Karpas-422 (cell line): ENCODE results near the gene OR2H2. TPM values are rescaled to one million over a fixed set of nuclear protein-coding genes. Genes with fewer than 3 reads are reported as not detected.
A peak's percentile ranks its signal among the peaks of the same experiment; 100 is the strongest.

Experiments
- DNase-seq: peaks from one replicate; pipeline ENCODE4 v3.0.0-alpha.2; 2015
- H2AFZ ChIP-seq: fragments of 200-600 bp; sonication (generic); 2 replicates; pipeline ENCODE4 v1.6.1; 2014; ENCODE audit warnings: antibody characterized with exemption, low read length, mixed read lengths
- H3K27ac ChIP-seq: fragments of 200-600 bp; sonication (generic); 2 replicates; pipeline ENCODE4 v1.5.1; 2014; ENCODE audit warnings: mild to moderate bottlenecking, low read length, moderate library complexity
- H3K27me3 ChIP-seq: fragments of 200-600 bp; sonication (generic); 2 replicates; pipeline ENCODE4 v1.6.1; 2014; ENCODE audit warnings: low read length, mixed read lengths
- H3K36me3 ChIP-seq: fragments of 200-600 bp; sonication (generic); 2 replicates; pipeline ENCODE4 v1.6.1; 2014; ENCODE audit warnings: low read length, mixed read lengths; ENCODE audit not compliant: insufficient read depth
- H3K4me1 ChIP-seq: fragments of 200-600 bp; sonication (generic); 2 replicates; pipeline ENCODE4 v1.6.1; 2014; ENCODE audit warnings: mild to moderate bottlenecking, low read length, mixed read lengths
- H3K4me2 ChIP-seq: fragments of 200-600 bp; sonication (generic); 2 replicates; pipeline ENCODE4 v1.6.1; 2014; ENCODE audit warnings: low read length, low read depth, mild to moderate bottlenecking; ENCODE audit not compliant: poor library complexity, severe bottlenecking
- H3K4me3 ChIP-seq: fragments of 200-600 bp; sonication (generic); 2 replicates; pipeline ENCODE4 v1.5.1; 2014; ENCODE audit warnings: mild to moderate bottlenecking, antibody characterized with exemption, low read length, mixed read lengths
- H3K79me2 ChIP-seq: fragments of 200-600 bp; sonication (generic); 2 replicates; pipeline ENCODE4 v1.6.1; 2014; ENCODE audit warnings: mild to moderate bottlenecking, low read length, mixed read lengths
- H3K9ac ChIP-seq: fragments of 200-600 bp; sonication (generic); 2 replicates; pipeline ENCODE4 v1.6.0; 2014; ENCODE audit warnings: low read length
- H3K9me2 ChIP-seq: fragments of 200-600 bp; sonication (generic), shearing (Covaris generic); replicated peaks from 2 replicates; pipeline ENCODE4 v1.6.0; 2014; ENCODE audit warnings: mild to moderate bottlenecking, low read length, moderate library complexity; ENCODE audit not compliant: insufficient read depth
- H3K9me3 ChIP-seq: fragments of 300-700, 200-600 bp; sonication (generic); 2 replicates; pipeline ENCODE4 v1.6.1; 2014; ENCODE audit warnings: low read length, mixed read lengths
- H4K20me1 ChIP-seq: fragments of 200-600 bp; sonication (generic); 2 replicates; pipeline ENCODE4 v1.6.1; 2014; ENCODE audit warnings: mild to moderate bottlenecking, antibody characterized with exemption, low read length, low read depth; ENCODE audit not compliant: insufficient read depth
- total RNA-seq: library from RNA; depleted of rRNA; stranded (reverse); fragments of >200 nt; shearing (Covaris generic); gene quantifications from 2 replicates; pipeline ENCODE4 v1.2.3, GENCODE V29; 2014; ENCODE audit warnings: low replicate concordance

The OR2H2 gene
- total RNA-seq, 1 experiment from 2014 or later = not detected

DNA sequence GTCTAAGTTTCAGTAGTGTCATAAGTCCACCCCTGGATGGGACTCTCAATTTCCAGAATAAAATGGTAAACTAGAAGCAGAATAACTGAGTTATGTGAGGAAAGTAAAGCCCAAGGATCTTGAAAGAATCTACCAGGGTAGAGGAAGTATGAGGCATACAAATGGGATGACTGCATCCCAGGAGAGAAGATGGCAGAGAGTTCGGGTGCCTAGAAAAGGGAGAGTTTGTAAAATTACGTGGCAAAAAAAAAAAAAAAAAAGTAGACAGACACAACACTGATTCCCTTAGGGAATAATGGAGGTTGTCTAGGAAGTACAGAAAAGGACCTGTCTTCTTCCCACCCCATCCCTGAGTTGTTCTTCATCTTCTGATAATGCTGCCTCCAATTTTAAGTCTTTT, 44.6 kb downstream of the OR2H2 start:
- Histone ChIP-seq H2AFZ (no peak overlapping the region), H3K9me2 (no peaks in the 10 kb centered on the region), H3K9ac (no peak overlapping the region), H3K9me3 (no peaks in the 10 kb centered on the region), H3K4me1 (peaks cover 39% of the 10 kb centered on the region), H3K4me2 (peak overlapping the region; percentile 85), H4K20me1 (peaks cover 3% of the 10 kb centered on the region; the same call in 1 of the 2 replicates), H3K4me3 (no peak overlapping the region), H3K27ac (no peak overlapping the region), H3K79me2 (no peaks in the 10 kb centered on the region), H3K27me3 (no peaks in the 10 kb centered on the region; the same call in 1 of the 2 replicates), H3K36me3 (no peaks in the 10 kb centered on the region)
- no peak for DNase-seq

- no peak for DNase-seq
- H3K4me1 ChIP-seq = peaks cover 39% of the 10 kb centered on the region
- H3K4me2 ChIP-seq = no peak overlapping the region
- H3K4me3 ChIP-seq = no peak overlapping the region
- H3K9me2 ChIP-seq = no peaks in the 10 kb centered on the region
- H3K36me3 ChIP-seq = no peaks in the 10 kb centered on the region
- peaks cover 3% of the 10 kb centered on the region; the same call in 1 of the 2 replicates for H4K20me1 ChIP-seq
- no peaks in the 10 kb centered on the region for H3K79me2 ChIP-seq
- H3K9ac ChIP-seq = no peak overlapping the region
- H2AFZ ChIP-seq = no peak overlapping the region
- H3K27ac ChIP-seq = no peak overlapping the region
- H3K9me3 ChIP-seq = no peaks in the 10 kb centered on the region
- H3K27me3 ChIP-seq = no peaks in the 10 kb centered on the region; the same call in 1 of the 2 replicates
These were observed 45.4 kb downstream of the OR2H2 start for GRCh38 chr6:29630315-29630714.

DNA sequence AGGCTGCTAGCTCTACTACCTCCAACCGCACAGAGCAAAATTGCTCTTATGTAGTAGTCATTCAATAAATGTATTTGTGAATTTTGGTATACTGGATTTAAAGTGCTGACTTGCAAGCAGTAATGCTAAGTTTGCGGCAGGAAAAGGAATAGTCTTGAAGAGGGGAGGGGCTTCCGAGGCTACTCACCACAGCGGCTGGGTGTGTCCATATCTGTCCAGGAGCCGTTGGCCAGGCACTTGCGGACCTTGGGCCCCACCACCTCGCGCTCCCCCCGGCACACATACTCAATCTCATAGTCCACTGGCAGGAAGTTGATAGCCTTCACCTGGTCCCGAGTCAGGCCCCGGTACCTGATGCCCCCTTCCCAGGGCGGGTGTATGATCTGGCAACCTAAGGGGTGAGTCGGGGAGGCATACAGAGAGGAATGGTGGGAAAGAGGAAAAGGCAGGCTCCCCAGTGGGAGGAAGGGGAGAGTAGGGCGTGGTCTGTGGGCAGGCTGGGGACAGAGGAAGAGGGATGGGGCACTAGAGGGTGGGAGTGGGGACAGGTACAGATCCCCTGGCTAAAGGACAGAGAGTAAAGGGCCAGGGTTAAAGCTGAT, 46.4 kb downstream of the OR2H2 start:
- H3K4me1 ChIP-seq = peaks cover 39% of the 10 kb centered on the region

DNA sequence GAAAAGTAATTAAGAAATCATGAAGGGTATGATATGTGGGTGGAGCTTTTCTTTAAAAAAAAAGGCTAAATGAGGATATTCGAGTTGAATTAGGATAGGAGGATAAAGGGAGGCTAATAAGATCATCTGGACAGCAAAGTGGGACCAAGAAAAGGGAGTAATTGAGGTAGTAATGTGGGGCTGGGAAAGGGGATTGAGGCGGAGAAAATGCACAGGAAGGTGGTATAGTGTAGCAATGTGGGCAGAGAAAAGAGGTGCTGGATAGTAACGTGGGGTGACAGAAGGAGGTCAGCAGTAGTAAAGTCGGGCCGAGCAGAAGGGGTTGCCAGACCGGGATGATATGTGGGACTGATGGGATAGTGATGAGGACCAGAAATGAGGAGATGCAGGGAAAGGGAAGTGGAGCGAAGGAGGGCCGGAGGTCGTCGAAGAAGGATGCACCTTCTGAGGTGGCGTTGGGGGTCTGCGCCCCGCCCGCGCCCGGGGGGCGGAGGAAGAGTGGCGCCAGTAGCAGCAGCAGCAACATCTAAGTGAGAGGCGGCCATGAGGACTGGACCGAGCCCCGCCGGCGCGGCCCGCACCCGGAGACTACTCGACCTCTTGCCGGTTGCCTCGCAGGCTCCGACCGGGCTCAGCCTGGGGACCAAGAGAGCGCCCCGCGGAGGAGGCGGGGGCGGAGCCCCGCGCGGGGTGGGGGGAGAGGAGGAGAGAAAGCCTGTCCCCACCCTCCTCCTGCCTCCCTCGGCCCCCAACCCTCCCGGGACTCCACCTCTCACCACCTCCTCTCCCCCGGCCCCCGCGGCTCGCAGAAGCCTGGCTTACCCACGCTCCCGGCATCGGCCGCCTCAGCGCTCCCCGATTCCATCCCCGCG, 47.2 kb downstream of the OR2H2 start:
- H2AFZ ChIP-seq = peak overlapping the region; percentile 94
- no peaks in the 10 kb centered on the region for H3K36me3 ChIP-seq
- peak overlapping the region; percentile 71 for H3K4me3 ChIP-seq
- H3K27me3 ChIP-seq = no peaks in the 10 kb centered on the region; the same call in 1 of the 2 replicates
- H3K4me2 ChIP-seq = peak overlapping the region; percentile 85
- H3K4me1 ChIP-seq = peaks cover 39% of the 10 kb centered on the region
- peak overlapping the region; percentile 72 for H3K9ac ChIP-seq
- no peaks in the 10 kb centered on the region for H3K9me2 ChIP-seq
- H4K20me1 ChIP-seq = peaks cover 3% of the 10 kb centered on the region; the same call in 1 of the 2 replicates
- no peaks in the 10 kb centered on the region for H3K79me2 ChIP-seq
- H3K27ac ChIP-seq = no peak overlapping the region
- no peaks in the 10 kb centered on the region for H3K9me3 ChIP-seq
- peak; percentile 63 for DNase-seq

More for the DNA sequence above, 46.4 kb downstream of the OR2H2 start:
- H3K4me3 ChIP-seq = peak overlapping the region; percentile 71; the same call in 1 of the 2 replicates
- H3K9me3 ChIP-seq = no peaks in the 10 kb centered on the region
- no peak for DNase-seq
- no peaks in the 10 kb centered on the region; the same call in 1 of the 2 replicates for H3K27me3 ChIP-seq
- no peaks in the 10 kb centered on the region for H3K79me2 ChIP-seq
- no peaks in the 10 kb centered on the region for H3K36me3 ChIP-seq
- H3K9ac ChIP-seq = no peak overlapping the region
- no peak overlapping the region for H2AFZ ChIP-seq
- no peaks in the 10 kb centered on the region for H3K9me2 ChIP-seq
- H4K20me1 ChIP-seq = peaks cover 3% of the 10 kb centered on the region; the same call in 1 of the 2 replicates
- H3K27ac ChIP-seq = no peak overlapping the region
- H3K4me2 ChIP-seq = peak overlapping the region; percentile 85

DNA sequence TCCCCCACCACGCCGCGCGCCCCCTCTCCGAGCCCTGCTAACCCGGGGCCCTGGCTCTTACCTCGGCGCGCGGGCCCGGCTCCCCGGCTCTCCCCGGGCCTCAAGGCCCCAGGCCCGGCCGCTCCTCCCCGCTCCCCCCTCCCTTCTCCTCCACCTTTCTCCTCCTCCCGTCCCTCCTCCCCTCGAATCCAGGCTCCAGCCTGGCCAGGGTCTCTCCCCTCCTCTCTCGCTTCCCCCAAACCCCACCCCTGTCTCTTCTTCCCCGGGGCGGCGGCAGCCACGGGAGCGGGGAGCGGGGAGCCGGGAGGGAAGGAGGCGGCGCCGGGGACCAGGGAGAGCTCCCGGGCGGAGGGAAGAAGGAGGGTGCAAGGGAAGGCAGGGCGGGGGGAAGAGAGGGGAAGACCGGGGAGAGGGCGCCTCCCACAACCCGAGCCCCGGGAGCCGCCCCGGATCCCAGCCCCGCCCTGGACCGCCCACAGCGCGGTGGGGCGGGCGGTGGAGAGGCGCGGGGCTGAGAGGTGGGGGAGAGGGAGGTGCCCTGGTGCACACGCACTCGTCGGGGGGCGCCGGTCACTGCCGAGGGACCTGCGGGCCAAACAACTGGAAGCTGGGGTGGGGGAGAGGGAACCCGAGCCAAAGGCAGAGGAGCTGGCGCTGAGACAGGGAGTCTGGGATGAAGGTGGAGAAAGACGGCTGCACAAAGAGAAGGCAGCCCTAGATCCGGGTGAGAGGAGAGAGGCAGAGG, 48.0 kb downstream of the OR2H2 start, which contains the start of gene GABBR1:
Gene GABBR1, minus strand, starts transcription at position 395 of the 745 bp plus-strand sequence. CDS start 798 bp downstream, outside the sequence.
- peak within 1 kb of the TSS; percentile 94 for H2AFZ ChIP-seq

DNA sequence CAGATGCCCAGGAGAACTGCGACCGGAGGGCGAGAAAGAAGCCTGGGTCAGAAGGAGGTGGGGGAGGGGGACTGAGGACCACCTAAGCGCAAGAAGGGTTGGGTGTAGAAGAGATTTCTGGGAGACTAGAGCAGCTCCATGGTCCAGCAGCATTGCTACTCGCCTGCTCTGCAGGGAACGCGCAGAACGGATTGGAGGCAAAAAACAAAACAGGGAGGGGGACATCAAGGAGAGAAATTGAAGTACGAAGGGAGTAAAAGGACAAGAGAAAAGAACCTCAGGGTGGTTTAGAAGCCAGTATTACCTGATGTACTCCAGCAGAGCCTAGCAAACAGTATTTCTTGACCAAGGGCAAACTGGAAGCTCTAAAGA, 48.6 kb downstream of the OR2H2 start:
- H3K36me3 ChIP-seq = no peaks in the 10 kb centered on the region
- H3K27me3 ChIP-seq = no peaks in the 10 kb centered on the region; the same call in 1 of the 2 replicates
- no peak for DNase-seq
- peak overlapping the region; percentile 72; the same call in 1 of the 2 replicates for H3K9ac ChIP-seq
- H3K4me1 ChIP-seq = peaks cover 34% of the 10 kb centered on the region
- H3K9me3 ChIP-seq = no peaks in the 10 kb centered on the region
- no peaks in the 10 kb centered on the region for H3K79me2 ChIP-seq
- H3K4me2 ChIP-seq = peak overlapping the region; percentile 85
- peak overlapping the region; percentile 71; the same call in 1 of the 2 replicates for H3K4me3 ChIP-seq
- no peak overlapping the region for H3K27ac ChIP-seq
- H3K9me2 ChIP-seq = no peaks in the 10 kb centered on the region
- peaks cover 3% of the 10 kb centered on the region; the same call in 1 of the 2 replicates for H4K20me1 ChIP-seq
- peak overlapping the region; percentile 74; the same call in 1 of the 2 replicates for H2AFZ ChIP-seq

More for the DNA sequence above, 48.0 kb downstream of the OR2H2 start, which contains the start of gene GABBR1:
- H3K9me3 ChIP-seq = no peaks in the 10 kb centered on the region
- H3K9ac ChIP-seq = peak within 1 kb of the TSS; percentile 72
- no peaks in the 10 kb centered on the region for H3K36me3 ChIP-seq
- no peaks in the 10 kb centered on the region; the same call in 1 of the 2 replicates for H3K27me3 ChIP-seq
- H4K20me1 ChIP-seq = peaks cover 3% of the 10 kb centered on the region; the same call in 1 of the 2 replicates
- H3K4me3 ChIP-seq = peak within 1 kb of the TSS; percentile 71
- H3K4me2 ChIP-seq = peak within 1 kb of the TSS; percentile 85
- no peaks in the 10 kb centered on the region for H3K79me2 ChIP-seq
- H3K4me1 ChIP-seq = peaks cover 39% of the 10 kb centered on the region
- no peak within 1 kb of the TSS for H3K27ac ChIP-seq
- H3K9me2 ChIP-seq = no peaks in the 10 kb centered on the region
- DNase-seq = peak; percentile 67

DNA sequence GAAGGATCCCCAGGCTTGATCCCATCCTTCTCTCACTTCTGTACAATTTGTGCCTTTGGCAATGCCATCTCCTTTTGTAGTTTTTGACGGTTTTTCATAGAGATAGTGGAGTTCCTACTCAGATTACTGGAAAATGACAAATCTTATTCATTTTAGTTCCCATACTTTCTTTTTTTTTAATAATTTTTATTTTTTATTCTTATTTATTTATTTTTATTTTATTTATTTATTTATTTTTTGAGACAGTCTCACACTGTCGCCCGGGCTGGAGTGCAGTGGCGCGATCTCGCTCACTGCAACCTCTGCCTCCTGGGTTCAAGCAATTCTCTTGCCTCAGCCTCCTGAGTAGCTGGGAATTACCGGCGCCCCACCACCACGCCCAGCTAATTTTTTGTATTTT, 52.3 kb downstream of the OR2H2 start:
- no peak overlapping the region for H3K4me3 ChIP-seq
- no peaks in the 10 kb centered on the region for H3K27me3 ChIP-seq
- H3K9me3 ChIP-seq = no peaks in the 10 kb centered on the region
- H3K4me1 ChIP-seq = peaks cover 17% of the 10 kb centered on the region
- no peaks in the 10 kb centered on the region for H3K9me2 ChIP-seq
- no peaks in the 10 kb centered on the region for H4K20me1 ChIP-seq
- no peaks in the 10 kb centered on the region for H3K36me3 ChIP-seq
- no peak overlapping the region for H3K27ac ChIP-seq
- no peak overlapping the region for H3K4me2 ChIP-seq
- no peak for DNase-seq
- H3K9ac ChIP-seq = no peak overlapping the region
- H2AFZ ChIP-seq = no peak overlapping the region
- no peaks in the 10 kb centered on the region for H3K79me2 ChIP-seq
